ENCODE data around the gene SCAPER.
"Not testable (repeated sequence)": the region's sequence is repeated elsewhere in the genome, so short reads cannot be mapped to it uniquely, and the experiment has no call there.

The SCAPER gene

GRCh38 chr15:76337059-76337695 is 568.0 kb downstream of the SCAPER start:
- DNase-seq: peak; percentile 40 to 53

DNA sequence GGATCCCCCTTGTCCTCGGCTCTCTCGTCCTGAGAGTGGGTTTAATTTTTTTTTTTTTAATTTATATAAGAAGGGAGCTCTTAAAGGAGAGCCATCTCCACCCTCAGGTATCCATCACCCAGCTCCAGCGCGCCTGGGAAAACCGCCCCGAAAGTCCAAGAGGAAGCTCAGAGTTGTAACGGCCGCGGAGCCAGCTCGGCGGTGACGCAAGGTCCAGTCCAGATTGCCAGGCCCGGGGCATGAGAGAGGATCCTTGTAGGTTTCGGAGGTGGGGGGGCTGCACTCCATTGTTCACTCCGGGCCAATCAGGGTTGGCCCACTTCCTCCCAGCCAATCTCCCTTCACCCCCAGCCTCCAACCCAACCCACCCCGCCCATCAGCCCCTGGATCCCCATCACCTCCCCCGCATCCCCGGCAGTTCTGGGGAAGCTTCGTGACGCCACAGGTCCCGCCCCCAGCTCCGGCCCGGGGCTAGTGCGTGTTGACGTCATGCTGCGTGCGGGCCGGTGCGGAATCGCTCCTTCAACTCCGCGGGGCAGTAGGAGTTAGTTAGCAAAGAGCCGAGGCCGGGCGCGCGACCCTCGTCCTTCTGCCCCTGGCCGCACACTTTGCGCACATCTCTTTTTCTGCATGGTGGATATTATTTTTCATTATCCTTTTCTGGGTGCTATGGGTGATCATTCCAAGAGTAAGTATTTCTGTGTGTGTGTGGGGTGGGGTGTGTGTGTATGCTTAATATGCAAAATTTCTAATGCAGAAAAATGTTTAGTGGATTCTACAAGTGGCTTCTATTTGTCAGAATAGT is 568.7 kb downstream of the SCAPER start, which contains the start of gene ISL2:
Gene ISL2, plus strand, starts transcription at position 520 of the 805 bp plus-strand sequence. Its CDS starts 111 bp downstream, at position 631.
- DNase-seq: peak; percentile 92 to 93

DNA sequence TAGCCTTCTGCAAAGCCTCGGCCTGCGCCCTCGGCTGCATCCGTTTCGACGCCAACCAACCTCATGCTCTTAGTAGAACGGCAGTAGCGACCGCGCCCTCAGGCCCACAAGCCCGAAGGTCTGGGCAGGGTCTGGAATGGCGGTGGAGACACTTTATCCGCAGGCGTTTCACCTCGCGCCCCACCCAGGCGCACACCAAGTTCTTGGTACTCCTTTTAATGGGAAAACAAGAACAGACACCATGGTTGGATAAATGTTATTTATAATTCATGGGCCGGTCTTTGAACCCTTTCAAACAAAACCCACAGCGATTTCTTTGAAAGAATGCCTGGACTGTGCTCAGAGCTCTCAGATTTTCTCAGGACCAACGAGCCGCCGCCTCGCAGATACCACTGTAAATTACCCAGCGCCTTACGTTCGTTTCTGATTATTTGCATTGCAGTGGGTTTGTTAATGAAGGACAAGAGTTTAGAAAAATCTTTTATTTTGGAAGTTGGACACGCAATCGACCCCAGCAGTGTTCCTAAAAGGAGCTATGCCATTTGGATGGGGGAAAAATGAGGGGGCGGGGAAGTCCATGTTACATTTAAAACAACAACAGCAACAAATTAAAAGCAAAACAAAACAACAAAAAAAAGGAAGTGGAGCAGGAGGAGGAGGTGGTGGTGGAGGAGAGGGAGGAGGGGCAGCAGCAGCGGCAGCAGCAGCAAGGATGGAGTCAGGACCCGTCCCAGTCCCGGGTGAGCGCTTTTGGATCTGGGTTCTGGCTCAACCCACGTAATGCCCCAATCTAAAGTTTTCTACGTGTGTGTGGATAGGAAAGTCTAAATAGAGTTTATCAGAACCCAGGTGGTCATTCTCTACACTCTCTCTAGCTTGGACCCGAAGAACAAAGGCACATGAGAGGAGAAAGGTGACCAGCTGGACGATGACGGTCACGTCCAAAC is 569.6 kb downstream of the SCAPER start:
- peak; percentile 46 to 49 for DNase-seq

DNA sequence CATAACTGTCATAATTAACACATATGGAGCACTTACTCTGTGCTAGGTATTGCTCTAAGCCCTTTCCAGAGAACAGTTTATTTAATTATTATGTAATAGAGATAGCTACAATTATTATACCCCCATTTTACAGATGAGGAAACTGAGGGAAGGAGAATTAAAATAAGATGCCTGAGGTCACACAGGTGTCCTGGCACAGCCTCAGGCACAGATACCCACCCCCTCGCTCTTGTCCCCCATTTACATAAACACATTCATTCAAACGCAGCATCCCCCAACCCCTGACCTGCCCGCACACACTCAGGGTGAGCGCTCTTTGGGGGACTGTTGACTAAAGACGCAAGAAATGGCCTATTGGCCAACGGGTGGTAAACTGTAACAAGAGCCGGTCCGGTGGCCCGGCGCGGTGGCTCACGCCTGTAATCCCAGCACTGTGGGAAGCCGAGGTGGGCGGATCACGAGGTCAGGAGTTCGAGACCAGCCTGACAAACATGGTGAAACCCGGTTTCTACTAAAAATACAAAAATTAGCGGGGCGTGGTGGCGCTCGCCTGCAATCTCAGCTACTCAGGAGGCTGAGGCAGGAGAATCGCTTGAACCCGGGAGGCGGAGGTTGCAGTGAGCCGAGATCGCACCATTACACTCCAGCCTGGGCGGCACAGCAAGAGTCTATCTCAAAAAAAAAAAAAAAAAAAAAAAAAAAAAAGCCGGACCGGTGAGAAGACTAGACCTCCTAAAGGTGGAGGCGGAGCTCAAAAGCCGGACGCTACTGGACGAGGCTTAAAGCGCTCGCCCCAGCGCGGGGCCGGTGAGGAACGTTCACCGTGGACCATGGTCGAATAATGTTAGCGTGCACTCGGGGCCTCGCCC is 570.5 kb downstream of the SCAPER start:
- no peak for DNase-seq

DNA sequence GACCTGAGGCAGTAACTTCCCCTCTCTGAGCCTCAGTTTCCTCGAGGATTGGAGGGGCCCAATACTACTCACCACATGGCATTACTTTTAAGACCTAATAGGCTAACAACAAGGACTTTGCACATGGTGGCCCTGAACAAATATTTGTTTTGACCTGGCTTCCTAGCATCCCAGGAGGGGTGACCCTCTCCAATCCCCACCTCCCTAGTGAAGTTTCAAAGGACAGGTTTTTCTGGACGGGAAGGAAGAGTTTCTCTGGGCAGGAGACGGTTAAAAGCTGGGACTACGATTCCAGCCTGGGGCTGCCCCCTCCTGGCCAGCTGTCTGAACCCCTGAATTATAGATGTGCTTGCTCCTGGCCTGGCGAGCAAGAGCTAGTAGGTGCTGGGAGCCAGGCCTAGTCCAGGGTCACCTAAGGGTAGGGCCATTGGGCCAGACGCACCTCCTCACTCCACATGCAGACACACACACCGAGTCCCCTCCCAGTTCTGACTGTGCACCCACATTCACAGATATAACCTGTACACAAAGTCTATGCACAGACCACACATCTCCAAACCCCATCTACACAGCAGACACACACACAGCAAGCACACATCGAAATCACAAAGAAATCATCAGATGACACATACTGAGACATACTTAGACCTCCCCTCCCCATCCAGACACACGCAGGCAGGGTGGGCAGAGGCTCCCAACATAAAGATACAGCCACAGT is 571.3 kb downstream of the SCAPER start:
- DNase-seq: peak in 1 of 2 donors; percentile 35

DNA sequence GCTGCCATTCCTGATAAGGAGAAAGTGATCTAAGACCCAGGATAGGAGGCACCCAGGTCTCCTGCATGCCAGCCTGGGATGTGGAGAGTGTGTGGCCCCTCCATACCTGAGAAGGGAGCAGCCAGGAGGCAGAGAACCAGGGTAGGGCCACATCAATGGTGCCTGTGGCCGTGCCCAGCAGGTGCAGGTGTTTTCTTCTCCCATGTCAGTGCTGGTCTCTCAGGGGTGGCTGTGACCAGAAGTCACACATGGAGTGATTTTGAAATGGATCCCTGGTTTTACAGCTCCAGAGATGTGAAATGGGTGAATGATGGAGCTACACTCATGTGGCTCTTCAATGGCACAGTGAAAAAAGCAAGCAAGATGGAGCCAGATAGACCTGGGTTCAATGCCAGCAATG is 571.8 kb downstream of the SCAPER start:
- no peak for DNase-seq

- no peak for DNase-seq
Observed at GRCh38 chr15:76332796-76333195, 572.3 kb downstream of the SCAPER start.

- DNase-seq: peak; percentile 58 to 62
Observed at GRCh38 chr15:76330080-76330680, 575.0 kb downstream of the SCAPER start.

GRCh38 chr15:76328958-76329357 is 576.2 kb downstream of the SCAPER start:
- no peak for DNase-seq

DNA sequence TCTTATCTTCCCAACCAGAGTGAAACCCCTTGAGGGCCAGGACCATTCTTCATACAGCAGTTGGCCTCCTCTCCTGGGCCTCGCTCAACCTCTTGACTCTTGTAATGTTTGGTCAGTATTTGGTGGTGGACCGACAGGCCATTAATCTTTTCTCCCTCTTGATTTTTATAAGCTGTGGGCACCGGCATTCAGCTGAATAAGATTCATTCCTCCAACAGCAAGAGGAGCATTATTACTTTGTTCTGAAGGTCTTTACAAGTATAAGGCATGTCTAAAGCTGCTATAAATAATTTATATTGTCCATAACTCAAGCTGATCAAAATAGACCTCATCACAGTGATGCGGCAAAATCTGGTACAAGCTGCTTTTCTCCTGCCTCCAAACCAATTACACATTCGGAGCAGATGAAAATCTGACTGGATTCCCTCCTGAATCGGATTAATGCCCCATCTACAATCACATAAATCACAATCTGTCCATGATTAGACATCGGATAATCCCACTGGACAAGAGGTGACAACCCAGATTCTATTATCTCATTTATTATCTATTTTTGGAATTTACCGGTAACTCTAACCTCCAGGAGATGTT is 576.9 kb downstream of the SCAPER start:
- no peak for DNase-seq

DNA sequence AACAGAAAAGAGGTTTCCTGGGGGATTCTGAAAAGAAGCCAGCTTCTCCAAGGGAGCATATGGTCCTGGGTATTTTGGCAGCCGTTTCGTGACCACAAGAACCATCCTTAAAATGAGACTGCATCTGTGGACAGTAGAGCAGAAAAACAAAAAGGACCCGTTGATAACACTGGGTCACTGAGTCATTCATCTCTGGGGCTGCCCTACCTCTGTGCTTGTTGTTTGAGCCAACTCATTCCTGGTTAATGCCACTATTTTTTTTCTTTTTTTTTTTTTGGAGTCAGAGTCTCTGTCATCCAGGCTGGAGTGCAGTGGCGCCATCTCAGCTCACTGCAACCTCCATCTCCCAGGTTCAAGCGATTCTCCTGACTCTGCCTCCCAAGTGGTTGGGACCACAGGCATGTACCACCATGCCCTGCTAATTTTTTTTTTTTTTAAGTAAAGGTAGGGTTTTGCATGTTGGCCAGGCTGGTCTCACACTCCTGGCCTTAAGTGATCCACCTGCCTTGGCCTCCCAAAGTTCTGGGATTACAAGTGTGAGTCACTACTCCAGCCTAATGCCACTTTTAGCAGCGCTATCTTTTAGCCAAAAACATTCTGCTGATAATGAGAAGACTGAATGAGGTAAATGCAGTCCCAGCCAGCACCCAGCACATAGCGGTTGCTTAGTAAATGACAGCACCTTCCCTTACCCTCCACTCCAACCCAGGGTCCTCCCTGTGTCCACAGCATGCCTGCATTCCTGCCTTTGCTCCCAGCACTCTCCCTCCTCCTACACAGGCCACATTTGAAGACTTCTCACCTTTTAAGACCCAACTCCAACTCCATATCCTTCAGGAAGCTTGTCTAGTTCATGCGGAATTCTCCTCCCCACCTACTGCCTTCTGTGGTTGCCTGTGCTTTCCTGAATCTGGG is 577.7 kb downstream of the SCAPER start:
- DNase-seq: no peak

- no peak for DNase-seq
Observed at GRCh38 chr15:76325704-76326103, 579.4 kb downstream of the SCAPER start.

DNA sequence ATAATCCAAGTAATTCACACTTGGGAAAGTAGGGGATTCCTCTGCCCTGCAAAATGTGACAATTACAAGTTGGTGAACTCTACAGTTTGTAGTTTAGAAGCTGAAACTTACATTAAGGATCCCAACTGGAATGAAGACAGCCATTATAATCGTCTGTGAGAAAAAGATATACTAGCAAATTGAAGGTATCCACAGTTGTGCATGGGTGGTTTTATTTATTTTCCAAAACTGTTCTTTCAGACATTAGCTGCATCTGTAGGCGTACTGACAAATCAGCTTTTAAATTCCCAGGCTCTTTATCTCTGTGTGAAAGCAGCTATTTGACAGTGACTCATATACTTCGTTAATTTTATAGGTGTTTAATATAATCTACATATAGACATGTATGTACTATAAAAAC is 581.1 kb downstream of the SCAPER start:
- no peak for DNase-seq

GRCh38 chr15:76321602-76322001 is 583.5 kb downstream of the SCAPER start:
- DNase-seq: no peak

DNA sequence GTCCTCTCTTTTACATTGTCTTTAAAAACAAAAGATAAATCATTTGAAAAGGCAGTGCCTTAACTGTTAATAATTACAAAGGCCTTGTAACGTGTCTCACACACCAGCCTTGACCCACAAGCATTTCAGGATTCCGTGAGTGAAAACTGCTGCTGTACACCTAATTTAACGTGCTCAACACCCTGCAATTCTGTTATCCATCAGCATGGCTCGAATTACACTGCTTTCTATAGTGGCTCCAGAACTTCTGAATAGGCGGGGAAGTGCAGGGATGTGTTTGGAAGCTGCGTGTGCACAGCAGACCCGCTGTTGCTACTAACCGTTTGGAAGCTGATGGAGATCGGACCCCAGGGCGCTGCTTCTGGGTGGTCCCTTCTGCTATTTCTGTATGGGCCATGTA is 584.0 kb downstream of the SCAPER start:
- DNase-seq: no peak

GRCh38 chr15:76320012-76320411 is 585.1 kb downstream of the SCAPER start:
- no peak for DNase-seq

DNA sequence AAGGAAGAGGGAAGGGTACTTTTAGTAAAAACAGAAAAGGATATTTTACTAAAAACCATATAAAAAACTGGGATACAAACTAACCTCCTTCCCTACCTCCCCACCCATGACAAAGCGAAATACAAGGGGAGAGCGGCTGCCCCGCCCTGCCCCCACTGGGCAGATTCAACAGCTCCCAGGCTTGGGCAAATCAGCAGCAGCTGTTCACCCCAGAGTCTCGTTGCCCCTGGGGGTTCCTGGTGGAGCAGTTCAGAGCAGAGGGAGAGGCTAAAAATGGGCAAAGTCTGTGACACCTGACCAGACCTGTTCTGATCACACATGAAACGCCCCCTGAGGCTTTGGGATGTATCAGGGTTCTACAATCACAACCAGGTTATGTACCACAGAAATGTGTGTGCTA is 591.4 kb downstream of the SCAPER start:
- DNase-seq: no peak

GRCh38 chr15:76313175-76313567 is 592.0 kb downstream of the SCAPER start:
- DNase-seq: not testable (repeated sequence)

DNA sequence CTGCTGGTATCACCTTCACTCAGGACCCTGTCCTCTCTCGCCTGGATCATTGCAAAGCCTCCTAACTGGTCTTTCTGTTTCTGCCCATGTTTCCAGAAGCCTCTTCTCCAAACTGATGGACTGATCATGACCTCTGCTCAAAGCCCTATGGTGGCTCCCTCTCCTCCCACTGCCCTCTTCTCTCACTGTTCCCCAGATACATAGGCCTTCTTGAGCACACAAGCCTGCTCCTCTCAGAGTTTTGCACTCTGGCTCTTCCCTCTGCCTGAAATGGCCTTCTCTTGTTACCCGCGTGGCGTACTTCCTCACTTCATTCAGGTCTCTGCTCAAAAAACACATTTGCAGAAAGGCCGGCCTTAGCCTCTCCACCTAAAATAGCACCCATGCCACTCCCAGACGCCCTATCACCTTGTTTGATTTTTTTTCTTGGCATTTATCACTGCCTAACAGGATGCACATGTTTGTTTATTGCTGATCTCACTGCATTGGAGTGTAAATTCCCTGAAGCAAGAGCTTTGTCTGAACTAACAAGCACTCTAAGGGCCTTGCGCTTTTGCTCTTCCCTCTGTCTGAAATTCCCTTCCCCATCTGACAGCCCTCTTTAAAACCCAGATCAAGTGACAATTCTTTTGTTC is 592.5 kb downstream of the SCAPER start:
- no peak for DNase-seq
